ENCODE data around the gene HHIPL1. TPM values are rescaled to one million over a fixed set of nuclear protein-coding genes. Genes with fewer than 3 reads are reported as not detected.
A peak's percentile ranks its signal among the peaks of the same experiment; 100 is the strongest.

Gene HHIPL1
- total RNA-seq, 1 donor from 2014 or later, result 2.7 TPM

- no peak overlapping the region for H3K4me3 Mint-ChIP-seq (ENCODE audit: unreplicated experiment)
- no peaks in the 10 kb centered on the region for H3K36me3 Mint-ChIP-seq (ENCODE audit: unreplicated experiment)
- TF ChIP-seq, protein P1, sequence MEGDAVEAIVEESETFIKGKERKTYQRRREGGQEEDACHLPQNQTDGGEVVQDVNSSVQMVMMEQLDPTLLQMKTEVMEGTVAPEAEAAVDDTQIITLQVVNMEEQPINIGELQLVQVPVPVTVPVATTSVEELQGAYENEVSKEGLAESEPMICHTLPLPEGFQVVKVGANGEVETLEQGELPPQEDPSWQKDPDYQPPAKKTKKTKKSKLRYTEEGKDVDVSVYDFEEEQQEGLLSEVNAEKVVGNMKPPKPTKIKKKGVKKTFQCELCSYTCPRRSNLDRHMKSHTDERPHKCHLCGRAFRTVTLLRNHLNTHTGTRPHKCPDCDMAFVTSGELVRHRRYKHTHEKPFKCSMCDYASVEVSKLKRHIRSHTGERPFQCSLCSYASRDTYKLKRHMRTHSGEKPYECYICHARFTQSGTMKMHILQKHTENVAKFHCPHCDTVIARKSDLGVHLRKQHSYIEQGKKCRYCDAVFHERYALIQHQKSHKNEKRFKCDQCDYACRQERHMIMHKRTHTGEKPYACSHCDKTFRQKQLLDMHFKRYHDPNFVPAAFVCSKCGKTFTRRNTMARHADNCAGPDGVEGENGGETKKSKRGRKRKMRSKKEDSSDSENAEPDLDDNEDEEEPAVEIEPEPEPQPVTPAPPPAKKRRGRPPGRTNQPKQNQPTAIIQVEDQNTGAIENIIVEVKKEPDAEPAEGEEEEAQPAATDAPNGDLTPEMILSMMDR (IDR thresholded peaks at IDR 0.05), result no peak
- H3K4me1 Mint-ChIP-seq (ENCODE audit: unreplicated experiment), result peaks cover 2% of the 10 kb centered on the region
- H3K27me3 Mint-ChIP-seq (ENCODE audit: unreplicated experiment), result peaks cover 10% of the 10 kb centered on the region
- no peak for DNase-seq (ENCODE audit: extremely low spot score, unreplicated experiment)
- peaks cover 7% of the 10 kb centered on the region for H3K9me3 Mint-ChIP-seq (ENCODE audit: unreplicated experiment)
- no peak overlapping the region for H3K27ac Mint-ChIP-seq (ENCODE audit: unreplicated experiment)
Measured at GRCh38 chr14:99681101-99681831, 36.3 kb downstream of the HHIPL1 start.

DNA sequence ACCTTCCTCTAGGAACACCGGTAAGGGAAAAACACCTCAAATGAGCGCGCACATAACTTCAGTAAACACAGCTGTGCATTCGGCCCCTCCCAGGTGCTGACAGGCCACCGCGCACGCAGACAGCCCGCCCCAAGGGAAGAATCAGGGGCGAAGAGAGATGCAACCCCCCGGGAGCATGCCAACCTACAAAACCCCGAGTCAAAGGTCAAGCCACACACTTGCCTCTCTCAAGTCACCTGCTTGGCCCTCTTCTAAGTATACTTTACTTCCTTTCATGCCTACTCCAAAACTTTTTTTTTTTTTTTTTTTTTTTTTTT is 36.9 kb downstream of the HHIPL1 start:
- Mint-ChIP-seq H3K36me3 (ENCODE audit: unreplicated experiment) (no peaks in the 10 kb centered on the region), H3K9me3 (ENCODE audit: unreplicated experiment) (peaks cover 7% of the 10 kb centered on the region), H3K27me3 (ENCODE audit: unreplicated experiment) (peaks cover 14% of the 10 kb centered on the region), H3K27ac (ENCODE audit: unreplicated experiment) (no peak overlapping the region), H3K4me3 (ENCODE audit: unreplicated experiment) (no peak overlapping the region), H3K4me1 (ENCODE audit: unreplicated experiment) (peaks cover 2% of the 10 kb centered on the region)
- TF ChIP-seq, protein P1 (IDR thresholded peaks at IDR 0.05), result no peak
- DNase-seq (ENCODE audit: extremely low spot score, unreplicated experiment), result no peak

- Mint-ChIP-seq H3K27ac (ENCODE audit: unreplicated experiment) (peak overlapping the region; percentile 78), H3K9me3 (ENCODE audit: unreplicated experiment) (peaks cover 7% of the 10 kb centered on the region)
Measured at GRCh38 chr14:99682809-99683618, 38.1 kb downstream of the HHIPL1 start.

GRCh38 chr14:99683619-99684409 is 38.9 kb downstream of the HHIPL1 start, which contains the start of gene CYP46A1:
TSS of gene CYP46A1 (plus strand) at chr14:99684298. CDS start at chr14:99684418, 120 bp downstream.
- TF ChIP-seq, protein P1 (IDR thresholded peaks at IDR 0.05), result no peak
- Mint-ChIP-seq H3K4me3 (ENCODE audit: unreplicated experiment) (peak within 1 kb of the TSS; percentile 84), H3K36me3 (ENCODE audit: unreplicated experiment) (no peaks in the 10 kb centered on the region), H3K27ac (ENCODE audit: unreplicated experiment) (peak within 1 kb of the TSS; percentile 78), H3K9me3 (ENCODE audit: unreplicated experiment) (no peaks in the 10 kb centered on the region), H3K4me1 (ENCODE audit: unreplicated experiment) (peaks cover 2% of the 10 kb centered on the region), H3K27me3 (ENCODE audit: unreplicated experiment) (peaks cover 24% of the 10 kb centered on the region)
- peak; percentile 100 for DNase-seq (ENCODE audit: extremely low spot score, unreplicated experiment)

More at GRCh38 chr14:99682809-99683618, 38.1 kb downstream of the HHIPL1 start:
- TF ChIP-seq, protein P1 (IDR thresholded peaks at IDR 0.05), result peak; percentile 96
- peak; percentile 95 for DNase-seq (ENCODE audit: extremely low spot score, unreplicated experiment)
- Mint-ChIP-seq H3K36me3 (ENCODE audit: unreplicated experiment) (no peaks in the 10 kb centered on the region), H3K4me1 (ENCODE audit: unreplicated experiment) (peaks cover 2% of the 10 kb centered on the region), H3K27me3 (ENCODE audit: unreplicated experiment) (peaks cover 24% of the 10 kb centered on the region), H3K4me3 (ENCODE audit: unreplicated experiment) (peak overlapping the region; percentile 84)
